Fibroblast of pulmonary artery (primary cell): ENCODE measurements around the gene RHOT1.

Experiments
- DNase-seq: peaks from one replicate; pipeline ENCODE4 v3.0.0-alpha.2; 2010; ENCODE audit warnings: low read depth
- H3K4me3 ChIP-seq: replicated peaks from 2 replicates; pipeline ENCODE4 v1.5.1; 2011; ENCODE audit warnings: low read depth, mild to moderate bottlenecking, control low read depth, low read length, moderate library complexity
- CTCF ChIP-seq: IDR thresholded peaks from 2 replicates; pipeline ENCODE4 v1.5.1; 2011; ENCODE audit warnings: mild to moderate bottlenecking, control low read depth, low read length, inconsistent platforms; ENCODE audit errors: missing control alignments

Gene RHOT1

GRCh38 chr17:32215696-32216095 is 73.4 kb downstream of the RHOT1 start:
- no peak overlapping the region for H3K4me3 ChIP-seq
- no peak for TF ChIP-seq CTCF
- DNase-seq = no peak

GRCh38 chr17:32222621-32223020 is 80.3 kb downstream of the RHOT1 start:
- H3K4me3 ChIP-seq = no peak overlapping the region
- TF ChIP-seq CTCF = no peak
- DNase-seq = no peak

- H3K4me3 ChIP-seq = no peak overlapping the region
- no peak for TF ChIP-seq CTCF
- no peak for DNase-seq
These were observed 81.4 kb downstream of the RHOT1 start for GRCh38 chr17:32223703-32224102.

GRCh38 chr17:32226886-32227285 is 84.6 kb downstream of the RHOT1 start:
- no peak for DNase-seq
- no peak for TF ChIP-seq CTCF
- H3K4me3 ChIP-seq = no peak overlapping the region

- TF ChIP-seq CTCF = no peak
- H3K4me3 ChIP-seq = no peak overlapping the region
- DNase-seq = no peak
These were observed 85.6 kb downstream of the RHOT1 start for GRCh38 chr17:32227910-32228309.

- DNase-seq = no peak
- TF ChIP-seq CTCF = no peak
- H3K4me3 ChIP-seq = no peak overlapping the region
These were observed 93.3 kb downstream of the RHOT1 start for GRCh38 chr17:32235588-32235987.

GRCh38 chr17:32239456-32239855 is 97.2 kb downstream of the RHOT1 start:
- no peak overlapping the region for H3K4me3 ChIP-seq
- TF ChIP-seq CTCF = no peak
- DNase-seq = no peak
